Measurements from ENCODE around the gene IFNAR1.

IFNAR1 gene

DNA sequence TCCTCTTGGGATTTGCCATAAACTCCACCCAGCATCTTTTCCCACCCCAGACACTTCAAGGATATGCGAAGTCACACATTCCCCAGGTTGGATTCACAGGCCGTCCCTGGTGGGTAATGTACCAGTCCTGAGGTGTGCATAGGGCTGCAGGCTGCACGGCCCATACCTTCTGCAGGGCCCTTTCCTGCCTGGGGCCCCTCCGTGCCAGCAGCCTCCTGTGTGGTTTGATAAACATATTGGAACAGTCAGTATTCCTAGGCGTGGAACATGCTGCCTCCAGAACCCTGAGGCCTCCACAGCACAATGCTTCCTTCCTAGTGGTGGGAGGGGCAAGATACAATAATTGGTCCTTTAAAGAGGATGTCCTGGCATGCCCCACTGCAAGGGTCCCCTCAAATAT lies 32.0 kb upstream of the IFNAR1 start:
- no peak for DNase-seq
- H3K27me3 ChIP-seq, result no peaks in the 10 kb centered on the region
- intact Hi-C loops (cut with DNase I; ENCODE audit: low total_unique reads), result no loop called here
- TF ChIP-seq, protein P1, sequence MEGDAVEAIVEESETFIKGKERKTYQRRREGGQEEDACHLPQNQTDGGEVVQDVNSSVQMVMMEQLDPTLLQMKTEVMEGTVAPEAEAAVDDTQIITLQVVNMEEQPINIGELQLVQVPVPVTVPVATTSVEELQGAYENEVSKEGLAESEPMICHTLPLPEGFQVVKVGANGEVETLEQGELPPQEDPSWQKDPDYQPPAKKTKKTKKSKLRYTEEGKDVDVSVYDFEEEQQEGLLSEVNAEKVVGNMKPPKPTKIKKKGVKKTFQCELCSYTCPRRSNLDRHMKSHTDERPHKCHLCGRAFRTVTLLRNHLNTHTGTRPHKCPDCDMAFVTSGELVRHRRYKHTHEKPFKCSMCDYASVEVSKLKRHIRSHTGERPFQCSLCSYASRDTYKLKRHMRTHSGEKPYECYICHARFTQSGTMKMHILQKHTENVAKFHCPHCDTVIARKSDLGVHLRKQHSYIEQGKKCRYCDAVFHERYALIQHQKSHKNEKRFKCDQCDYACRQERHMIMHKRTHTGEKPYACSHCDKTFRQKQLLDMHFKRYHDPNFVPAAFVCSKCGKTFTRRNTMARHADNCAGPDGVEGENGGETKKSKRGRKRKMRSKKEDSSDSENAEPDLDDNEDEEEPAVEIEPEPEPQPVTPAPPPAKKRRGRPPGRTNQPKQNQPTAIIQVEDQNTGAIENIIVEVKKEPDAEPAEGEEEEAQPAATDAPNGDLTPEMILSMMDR (IDR thresholded peaks at IDR 0.05), result no peak
- H3K9me3 ChIP-seq, result no peaks in the 10 kb centered on the region
- H3K36me3 ChIP-seq, result peaks cover 19 to 64% (median 50%) of the 10 kb centered on the region in 3 donors
- no peak overlapping the region for H3K4me3 ChIP-seq
- no peak overlapping the region for H3K27ac ChIP-seq
- peaks cover 0 to 16% (median 0%) of the 10 kb centered on the region in 4 donors for H3K4me1 ChIP-seq

DNA sequence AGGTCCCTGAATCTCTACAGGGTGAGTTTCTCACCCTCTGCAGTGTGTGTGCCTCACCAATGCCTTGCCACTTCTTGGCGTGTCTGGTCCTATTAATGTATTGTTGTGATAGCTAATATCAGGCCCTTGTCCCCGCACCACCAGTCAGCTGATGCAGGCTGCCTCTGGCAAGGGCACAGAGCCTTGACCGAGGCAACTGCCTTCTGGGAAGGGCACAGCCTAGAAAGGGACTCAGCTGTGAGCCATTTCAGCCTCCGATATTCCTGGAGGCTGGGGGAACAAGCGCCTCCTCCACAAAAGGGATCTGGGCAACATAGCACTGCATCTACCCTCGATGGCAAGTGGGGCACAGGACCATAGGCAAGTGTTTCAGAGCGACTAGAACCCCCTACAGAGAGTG lies 31.6 kb upstream of the IFNAR1 start:
- H3K27ac ChIP-seq, result no peak overlapping the region
- TF ChIP-seq, protein P1 (IDR thresholded peaks at IDR 0.05), result no peak
- no peak overlapping the region for H3K4me3 ChIP-seq
- peaks cover 19 to 64% (median 50%) of the 10 kb centered on the region in 3 donors for H3K36me3 ChIP-seq
- intact Hi-C loops (cut with DNase I; ENCODE audit: low total_unique reads), result no loop called here
- no peaks in the 10 kb centered on the region for H3K9me3 ChIP-seq
- no peak for DNase-seq
- no peaks in the 10 kb centered on the region for H3K27me3 ChIP-seq
- H3K4me1 ChIP-seq, result peaks cover 0 to 16% (median 0%) of the 10 kb centered on the region in 4 donors

DNA sequence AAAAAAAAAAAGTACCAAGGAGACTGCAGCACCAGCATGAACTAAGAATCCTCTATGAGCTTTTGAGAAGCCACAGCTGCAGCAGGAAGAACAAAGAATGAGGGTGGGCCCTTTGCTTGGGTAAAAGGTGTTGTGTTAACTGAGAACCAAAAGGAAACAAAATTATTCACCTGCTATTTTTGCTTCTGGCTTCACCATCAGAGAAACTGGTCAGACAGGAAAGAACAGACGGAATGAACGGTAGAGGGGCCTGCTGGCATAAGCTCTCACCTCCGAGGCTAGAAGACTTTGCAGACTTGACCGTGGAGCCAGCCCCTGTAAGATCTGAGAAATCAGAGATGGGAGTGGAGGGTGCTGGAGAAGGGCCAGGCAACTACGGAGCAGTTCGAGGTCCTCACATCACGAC lies 31.0 kb upstream of the IFNAR1 start:
- H3K27me3 ChIP-seq, result no peaks in the 10 kb centered on the region
- no peak overlapping the region for H3K27ac ChIP-seq
- H3K36me3 ChIP-seq, result peaks cover 19 to 64% (median 50%) of the 10 kb centered on the region in 3 donors
- H3K9me3 ChIP-seq, result no peaks in the 10 kb centered on the region
- peaks cover 0 to 9% (median 0%) of the 10 kb centered on the region in 4 donors for H3K4me1 ChIP-seq
- intact Hi-C loops (cut with DNase I; ENCODE audit: low total_unique reads), result no loop called here
- TF ChIP-seq, protein P1 (IDR thresholded peaks at IDR 0.05), result no peak
- H3K4me3 ChIP-seq, result no peak overlapping the region
- no peak for DNase-seq

DNA sequence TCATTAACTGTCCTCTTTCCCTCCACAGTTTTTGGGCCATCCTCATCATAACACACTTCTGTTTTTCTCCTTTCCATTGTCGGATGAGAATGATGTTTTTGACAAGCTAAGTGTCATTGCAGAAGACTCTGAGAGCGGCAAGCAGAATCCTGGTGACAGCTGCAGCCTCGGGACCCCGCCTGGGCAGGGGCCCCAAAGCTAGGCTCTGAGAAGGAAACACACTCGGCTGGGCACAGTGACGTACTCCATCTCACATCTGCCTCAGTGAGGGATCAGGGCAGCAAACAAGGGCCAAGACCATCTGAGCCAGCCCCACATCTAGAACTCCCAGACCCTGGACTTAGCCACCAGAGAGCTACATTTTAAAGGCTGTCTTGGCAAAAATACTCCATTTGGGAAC lies 28.6 kb upstream of the IFNAR1 start:
- Histone ChIP-seq H3K36me3 (peaks cover 19 to 55% (median 42%) of the 10 kb centered on the region in 3 donors), H3K9me3 (no peaks in the 10 kb centered on the region)

DNA sequence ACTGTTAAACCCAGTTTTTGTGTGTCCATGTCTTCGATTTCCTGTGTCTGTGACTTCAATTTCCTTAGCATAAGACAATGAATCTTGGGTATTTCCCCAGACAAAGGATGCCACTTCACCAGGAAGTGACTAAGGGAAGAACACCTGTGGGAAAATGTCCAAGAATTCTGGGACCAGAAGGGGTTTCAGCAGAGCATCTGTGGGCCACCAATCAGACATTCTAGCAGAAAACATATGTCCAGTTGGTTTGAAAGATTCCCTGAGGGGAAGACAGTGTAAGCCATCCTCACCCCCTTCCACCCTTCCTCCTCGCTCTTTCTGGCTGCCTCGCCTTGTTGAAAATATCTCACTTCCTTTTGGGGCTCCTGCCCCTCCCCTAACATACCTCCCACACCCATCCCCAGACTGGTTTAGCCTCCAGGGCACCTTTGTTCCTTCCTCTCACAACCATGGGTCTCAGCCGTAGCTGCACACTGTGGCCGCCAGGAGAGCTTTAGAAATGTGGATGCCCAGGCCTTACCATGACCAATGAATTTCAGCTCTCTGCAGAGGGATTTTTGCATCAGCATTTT lies 25.5 kb upstream of the IFNAR1 start:
- Histone ChIP-seq H3K4me3 (no peak overlapping the region), H3K27ac (no peak overlapping the region), H3K9me3 (no peaks in the 10 kb centered on the region), H3K27me3 (no peaks in the 10 kb centered on the region), H3K36me3 (peaks cover 8 to 24% (median 17%) of the 10 kb centered on the region in 3 donors), H3K4me1 (no peaks in the 10 kb centered on the region)
- DNase-seq, result no peak
- intact Hi-C loops (cut with DNase I; ENCODE audit: low total_unique reads), result no loop called here
- TF ChIP-seq, protein P1 (IDR thresholded peaks at IDR 0.05), result no peak

More for the DNA sequence above, 28.6 kb upstream of the IFNAR1 start:
- H3K4me3 ChIP-seq, result no peak overlapping the region
- intact Hi-C loops (cut with DNase I; ENCODE audit: low total_unique reads), result no loop called here
- no peak overlapping the region for H3K27ac ChIP-seq
- DNase-seq, result no peak
- H3K4me1 ChIP-seq, result no peaks in the 10 kb centered on the region
- TF ChIP-seq, protein P1 (IDR thresholded peaks at IDR 0.05), result no peak
- H3K27me3 ChIP-seq, result no peaks in the 10 kb centered on the region

All from tibial artery (tissue), 4 donors.